ENCODE results near the gene DYNC1LI2. TPM values are rescaled to one million over a fixed set of nuclear protein-coding genes. Genes with fewer than 3 reads are reported as not detected.

DYNC1LI2 gene
- total and polyA plus RNA-seq, 10 of the 15 experiments (the other 5 are each of a cell fraction or from before 2014, with no cell fraction given), result 6.0 to 46.5 (median 33.7) TPM

GRCh38 chr16:66690106-66690847 lies 61.1 kb downstream of the DYNC1LI2 start:
- Histone ChIP-seq H3K4me3 (no peak overlapping the region), H2AFZ (ENCODE audit: control insufficient read depth, low read depth, low read length) (no peak overlapping the region), H3K9ac (ENCODE audit: control insufficient read depth, insufficient read depth, low read length) (no peak overlapping the region), H3K4me1 (ENCODE audit: control insufficient read depth, insufficient read depth, low read length) (no peaks in the 10 kb centered on the region), H3K36me3 (ENCODE audit: control insufficient read depth in 2 of 2, insufficient read depth in 2 of 2, low read length in 1 of 2) (no peaks in the 10 kb centered on the region), H3K27ac (ENCODE audit: control insufficient read depth, insufficient read depth) (no peak overlapping the region), H4K20me1 (ENCODE audit: control insufficient read depth, insufficient read depth) (no peaks in the 10 kb centered on the region), H3K79me2 (ENCODE audit: control insufficient read depth, insufficient read depth, low read length) (no peaks in the 10 kb centered on the region), H3K27me3 (replicated peaks in 1 of 2; ENCODE audit: control insufficient read depth in 2 of 2, insufficient read depth in 2 of 2, low read length in 1 of 2) (peaks cover 0 to 2% of the 10 kb centered on the region in 2 experiments; a peak in 1 of 4 replicates), H3K4me2 (ENCODE audit: control insufficient read depth, insufficient read depth) (no peak overlapping the region), H3K9me3 (replicated peaks; ENCODE audit: control insufficient read depth, insufficient read depth, low read length) (no peaks in the 10 kb centered on the region)
- ATAC-seq (no peak), DNase-seq (ENCODE audit: low read depth, low spot score) (no peak), FAIRE-seq (no peak)
- intact Hi-C loops (cut with micrococcal nuclease; ENCODE audit: unreplicated experiment) (no loop called here), in situ Hi-C loops (cut with MboI) (no loop called here)
- no TSS peak for BruUV-seq (replicated peaks)
- ChIA-PET CTCF (interaction anchor here (1.3 kb wide), 1 partner anchor 38 kb away, joined by 4 read pairs; no protein-coding TSS in a partner anchor), POLR2A (interaction anchor here (0.7 kb wide), 1 partner anchor 48 kb away, joined by 4 read pairs; no protein-coding TSS in a partner anchor), RAD21 (ENCODE audit: unreplicated experiment) (no interaction called here), SMC1A (ENCODE audit: uncharacterized antibody, unreplicated experiment) (no interaction called here)
- 46% methylated on average over 7 of the region's 7 CpGs for WGBS (ENCODE audit: insufficient coverage, insufficient replicate concordance, low lambda C conversion rate, missing lambda C conversion rate)
- TF ChIP-seq TCF3 (IDR thresholded peaks at IDR 0.05; ENCODE audit: borderline replicate concordance, insufficient read depth, low read depth, low read length), result no peak
- TF ChIP-seq, protein P1, sequence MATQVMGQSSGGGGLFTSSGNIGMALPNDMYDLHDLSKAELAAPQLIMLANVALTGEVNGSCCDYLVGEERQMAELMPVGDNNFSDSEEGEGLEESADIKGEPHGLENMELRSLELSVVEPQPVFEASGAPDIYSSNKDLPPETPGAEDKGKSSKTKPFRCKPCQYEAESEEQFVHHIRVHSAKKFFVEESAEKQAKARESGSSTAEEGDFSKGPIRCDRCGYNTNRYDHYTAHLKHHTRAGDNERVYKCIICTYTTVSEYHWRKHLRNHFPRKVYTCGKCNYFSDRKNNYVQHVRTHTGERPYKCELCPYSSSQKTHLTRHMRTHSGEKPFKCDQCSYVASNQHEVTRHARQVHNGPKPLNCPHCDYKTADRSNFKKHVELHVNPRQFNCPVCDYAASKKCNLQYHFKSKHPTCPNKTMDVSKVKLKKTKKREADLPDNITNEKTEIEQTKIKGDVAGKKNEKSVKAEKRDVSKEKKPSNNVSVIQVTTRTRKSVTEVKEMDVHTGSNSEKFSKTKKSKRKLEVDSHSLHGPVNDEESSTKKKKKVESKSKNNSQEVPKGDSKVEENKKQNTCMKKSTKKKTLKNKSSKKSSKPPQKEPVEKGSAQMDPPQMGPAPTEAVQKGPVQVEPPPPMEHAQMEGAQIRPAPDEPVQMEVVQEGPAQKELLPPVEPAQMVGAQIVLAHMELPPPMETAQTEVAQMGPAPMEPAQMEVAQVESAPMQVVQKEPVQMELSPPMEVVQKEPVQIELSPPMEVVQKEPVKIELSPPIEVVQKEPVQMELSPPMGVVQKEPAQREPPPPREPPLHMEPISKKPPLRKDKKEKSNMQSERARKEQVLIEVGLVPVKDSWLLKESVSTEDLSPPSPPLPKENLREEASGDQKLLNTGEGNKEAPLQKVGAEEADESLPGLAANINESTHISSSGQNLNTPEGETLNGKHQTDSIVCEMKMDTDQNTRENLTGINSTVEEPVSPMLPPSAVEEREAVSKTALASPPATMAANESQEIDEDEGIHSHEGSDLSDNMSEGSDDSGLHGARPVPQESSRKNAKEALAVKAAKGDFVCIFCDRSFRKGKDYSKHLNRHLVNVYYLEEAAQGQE (IDR thresholded peaks at IDR 0.05; ENCODE audit: low read depth, low read length), result no peak
- TF ChIP-seq NFYA (IDR thresholded peaks at IDR 0.05; ENCODE audit: borderline replicate concordance, low read depth, low read length), result no peak
- no peak for TF ChIP-seq MYB (IDR thresholded peaks at IDR 0.05; ENCODE audit: borderline replicate concordance, low read depth, low read length)
- TF ChIP-seq SREBF1 (IDR thresholded peaks at IDR 0.05; ENCODE audit: low read length), result no peak
- TF ChIP-seq NRF1 (conservative IDR thresholded peaks at IDR 0.05; ENCODE audit: low read depth, low read length), result no peak
- no peak for TF ChIP-seq CBX5 (IDR thresholded peaks at IDR 0.05; ENCODE audit: low read depth)
- no peak for TF ChIP-seq RBBP5 (conservative IDR thresholded peaks at IDR 0.05)
- no peak for TF ChIP-seq NKRF (conservative IDR thresholded peaks at IDR 0.05)
- TF ChIP-seq SMAD1 (IDR thresholded peaks at IDR 0.05; ENCODE audit: low read depth, partially characterized antibody), result no peak
- TF ChIP-seq RUNX3 (IDR thresholded peaks at IDR 0.05; ENCODE audit: low read length), result no peak
- no peak for TF ChIP-seq MLLT1 (IDR thresholded peaks at IDR 0.05)
- TF ChIP-seq E2F4 (IDR thresholded peaks at IDR 0.05; ENCODE audit: low read depth, low read length), result no peak
- TF ChIP-seq IRF4 (IDR thresholded peaks at IDR 0.05; ENCODE audit: low read depth, low read length), result no peak
- no peak for TF ChIP-seq EP300 (IDR thresholded peaks at IDR 0.05; ENCODE audit: borderline replicate concordance in 1 of 2, control insufficient read depth in 1 of 2, low read depth in 2 of 2, low read length in 2 of 2)
- no peak for TF ChIP-seq CHD4 (IDR thresholded peaks at IDR 0.05)
